Fibroblast of skin of right biceps (primary cell): Measurements from ENCODE around the gene TTC5.
A peak's percentile ranks its signal among the peaks of the same experiment; 100 is the strongest.
"Not testable (repeated sequence)": the region's sequence is repeated elsewhere in the genome, so short reads cannot be mapped to it uniquely, and the experiment has no call there.

Source experiments
- DNase-seq: peaks from one replicate; pipeline ENCODE4 v3.0.0-alpha.2; 2013

Gene TTC5

GRCh38 chr14:20302042-20302755, 3.6 kb downstream of the TTC5 start:
- DNase-seq = peak; percentile 35

- no peak for DNase-seq
Measured at GRCh38 chr14:20295067-20295466, 10.7 kb downstream of the TTC5 start.

- no peak for DNase-seq
Measured at GRCh38 chr14:20294636-20295035, 11.1 kb downstream of the TTC5 start.

GRCh38 chr14:20281998-20282397, 23.8 kb downstream of the TTC5 start:
- not testable (repeated sequence) for DNase-seq

GRCh38 chr14:20280265-20280664, 25.5 kb downstream of the TTC5 start:
- not testable (repeated sequence) for DNase-seq

GRCh38 chr14:20278414-20278813, 27.3 kb downstream of the TTC5 start:
- peak; percentile 26 for DNase-seq

- DNase-seq = no peak
Measured at GRCh38 chr14:20277409-20277808, 28.3 kb downstream of the TTC5 start.

GRCh38 chr14:20274062-20274461, 31.7 kb downstream of the TTC5 start:
- no peak for DNase-seq

GRCh38 chr14:20264361-20264760, 41.4 kb downstream of the TTC5 start:
- not testable (repeated sequence) for DNase-seq

- DNase-seq = peak; percentile 84
Measured at GRCh38 chr14:20262642-20263128, 43.1 kb downstream of the TTC5 start.

- DNase-seq = no peak
Measured at GRCh38 chr14:20247646-20248246, 58.0 kb downstream of the TTC5 start.
